Activated CD4-positive, alpha-beta memory T cell treated with anti-CD3 and anti-CD28 coated beads, Interleukin-2, amount 10 ng/mL, durations not matched to agents 7 days and 5 days (primary cell): ENCODE results near the gene SLC38A9. TPM values are rescaled to one million over a fixed set of nuclear protein-coding genes. Genes with fewer than 3 reads are reported as not detected.
"Not testable (repeated sequence)": the region's sequence is repeated elsewhere in the genome, so short reads cannot be mapped to it uniquely, and the experiment has no call there.

ENCODE experiments used
- CTCF ChIA-PET: fragments of 350-600 bp; sonication (Branson Sonifier 250); formaldehyde crosslinking; loops from one replicate; lab custom pipeline; 2021; ENCODE audit warnings: antibody characterized with exemption, inconsistent platforms; lab: Charles Lee
- POLR2A ChIA-PET: fragments of 350-600 bp; sonication (Branson Sonifier 250); formaldehyde crosslinking; loops from one replicate; lab custom pipeline; 2021; ENCODE audit warnings: antibody characterized with exemption; lab: Charles Lee
- DNase-seq: peaks from one replicate; pipeline ENCODE4 v3.0.0-alpha.2; 2020
- H3K27ac Mint-ChIP-seq: one replicate; pipeline ENCODE4 v1.8.0; 2021; ENCODE audit warnings: mild to moderate bottlenecking, mixed read lengths
- H3K27me3 Mint-ChIP-seq: one replicate; pipeline ENCODE4 v1.8.0; 2021; ENCODE audit warnings: mixed read lengths
- H3K36me3 Mint-ChIP-seq: one replicate; pipeline ENCODE4 v1.8.0; 2021; ENCODE audit warnings: low read depth, mixed read lengths
- H3K4me1 Mint-ChIP-seq: one replicate; pipeline ENCODE4 v1.8.0; 2021; ENCODE audit warnings: mixed read lengths
- H3K4me3 Mint-ChIP-seq: one replicate; pipeline ENCODE4 v1.8.0; 2021; ENCODE audit warnings: mild to moderate bottlenecking, mixed read lengths
- H3K9me3 Mint-ChIP-seq: one replicate; pipeline ENCODE4 v1.8.0; 2021; ENCODE audit warnings: mixed read lengths
- total RNA-seq, 2 experiments: library from RNA; stranded (reverse); gene quantifications; one replicate each; pipeline ENCODE4 v1.2.3, GENCODE V29; 2021

The SLC38A9 gene
- total RNA-seq, 2 experiments from 2014 or later: 23.7 to 24.3 TPM

DNA sequence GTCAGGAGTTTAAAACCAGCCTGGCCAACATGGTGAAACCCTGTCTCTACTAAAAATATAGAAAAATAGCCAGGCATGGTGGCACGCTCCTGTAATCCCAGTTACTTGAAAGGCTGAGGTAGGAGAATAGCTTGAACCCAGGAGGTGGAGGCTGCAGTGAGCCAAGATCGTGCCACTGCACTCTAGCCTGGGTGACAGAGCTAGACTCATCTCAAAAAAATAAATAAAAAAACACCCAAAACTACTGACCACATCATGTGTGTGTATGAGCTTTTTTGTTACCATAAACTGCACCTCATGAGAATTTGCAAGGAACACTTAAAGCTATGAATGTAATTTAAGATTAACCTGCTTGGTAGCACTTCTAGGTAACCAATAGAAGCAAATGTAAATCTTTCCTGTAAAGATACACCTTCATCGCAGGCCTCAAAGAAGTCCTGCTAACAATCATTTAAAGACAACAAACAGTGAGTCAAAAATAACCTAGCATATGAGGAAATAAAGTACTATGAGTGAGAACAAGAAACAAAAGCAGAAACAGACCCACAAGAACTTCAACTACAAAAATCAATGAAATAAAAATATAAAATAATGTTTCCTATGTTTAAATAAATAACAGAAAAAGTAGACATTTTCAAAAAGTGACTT lies 13.0 kb downstream of the SLC38A9 start:
- DNase-seq: no peak
- no peak overlapping the region for H3K27ac Mint-ChIP-seq
- POLR2A ChIA-PET: no interaction called here
- H3K4me3 Mint-ChIP-seq: no peak overlapping the region
- peaks cover 16% of the 10 kb centered on the region for H3K4me1 Mint-ChIP-seq
- CTCF ChIA-PET: interaction anchor here (0.9 kb wide), 1 partner anchor 473 kb away, joined by 3 read pairs; no protein-coding TSS in a partner anchor
- H3K27me3 Mint-ChIP-seq: no peaks in the 10 kb centered on the region
- no peaks in the 10 kb centered on the region for H3K9me3 Mint-ChIP-seq
- peaks cover 29% of the 10 kb centered on the region for H3K36me3 Mint-ChIP-seq

DNA sequence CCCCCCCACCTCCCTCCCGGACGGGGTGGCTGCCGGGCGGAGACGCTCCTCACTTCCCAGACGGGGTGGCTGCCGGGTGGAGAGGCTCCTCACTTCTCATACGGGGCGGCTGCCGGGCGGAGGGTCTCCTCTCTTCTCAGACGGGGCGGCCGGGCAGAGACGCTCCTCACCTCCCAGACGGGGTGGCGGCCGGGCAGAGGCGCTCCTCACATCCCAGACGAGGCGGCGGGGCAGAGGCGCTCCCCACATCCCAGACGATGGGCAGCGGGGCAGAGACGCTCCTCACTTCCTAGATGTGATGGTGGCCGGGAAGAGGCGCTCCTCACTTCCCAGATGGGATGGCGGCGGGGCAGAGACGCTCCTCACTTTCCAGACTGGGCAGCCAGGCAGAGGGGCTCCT lies 15.4 kb downstream of the SLC38A9 start:
- Mint-ChIP-seq H3K36me3 (peaks cover 19% of the 10 kb centered on the region), H3K4me1 (peaks cover 15% of the 10 kb centered on the region)
- H3K27ac Mint-ChIP-seq, POLR2A ChIA-PET, H3K4me3 Mint-ChIP-seq, H3K9me3 Mint-ChIP-seq, CTCF ChIA-PET, H3K27me3 Mint-ChIP-seq, DNase-seq: not testable (repeated sequence)

DNA sequence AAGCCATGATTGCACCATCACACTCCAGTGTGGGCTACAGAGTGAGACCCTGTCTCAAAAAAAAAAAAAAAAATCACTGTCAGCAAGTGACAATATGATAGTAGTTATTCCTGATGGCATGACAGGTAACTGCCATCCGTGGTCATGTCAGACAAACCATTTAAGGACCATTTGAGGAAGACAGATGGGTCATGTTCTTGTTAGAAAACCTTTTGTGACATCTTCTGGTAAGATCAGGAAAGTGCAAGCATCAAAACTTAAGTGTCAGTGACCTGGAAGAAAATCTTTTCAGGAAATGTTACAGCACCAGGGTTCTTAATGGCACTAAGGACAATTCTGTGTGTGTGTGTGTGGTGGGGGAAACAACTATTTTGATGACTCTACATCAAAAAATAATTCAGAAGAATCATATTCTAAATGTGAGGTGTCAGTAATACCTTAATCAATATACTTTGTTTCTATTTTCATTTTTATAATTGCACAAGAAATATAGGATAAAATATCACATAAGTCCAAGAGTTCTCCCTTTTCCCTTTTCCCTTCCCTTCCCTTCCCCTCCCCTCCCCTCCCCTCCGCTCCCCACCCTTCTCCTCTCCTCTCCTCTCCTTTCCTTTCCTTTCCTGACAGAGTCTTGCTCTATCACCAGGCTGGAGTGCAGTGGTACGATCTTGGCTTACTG lies 17.8 kb downstream of the SLC38A9 start:
- Mint-ChIP-seq H3K9me3 (no peaks in the 10 kb centered on the region), H3K27ac (no peak overlapping the region), H3K27me3 (no peaks in the 10 kb centered on the region), H3K36me3 (peaks cover 15% of the 10 kb centered on the region), H3K4me3 (no peak overlapping the region), H3K4me1 (peaks cover 6% of the 10 kb centered on the region)
- no peak for DNase-seq
- CTCF ChIA-PET: interaction anchor here (3.2 kb wide), 1 partner anchor 351 kb away, joined by 18 read pairs; no protein-coding TSS in a partner anchor
- POLR2A ChIA-PET: no interaction called here

DNA sequence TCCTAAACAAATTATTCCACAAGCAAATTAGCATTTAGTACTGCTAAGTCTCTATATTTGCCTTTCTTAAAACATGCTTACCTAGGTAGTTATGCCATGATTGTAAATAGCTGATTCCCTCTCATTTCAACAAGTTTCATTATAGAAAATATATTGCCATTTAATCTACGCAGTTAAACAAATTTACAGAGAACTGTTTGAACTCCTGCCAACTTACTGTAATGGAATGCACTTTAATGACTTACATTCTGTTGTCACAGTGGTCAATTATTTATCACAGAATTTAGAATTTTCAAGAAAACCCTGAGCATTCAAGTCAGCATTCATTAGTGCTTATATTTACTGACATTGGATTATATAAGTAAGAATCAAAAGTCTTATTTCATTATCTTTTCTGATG lies 19.6 kb downstream of the SLC38A9 start:
- POLR2A ChIA-PET: interaction anchor here (0.7 kb wide), 1 partner anchor 20 kb away, joined by 3 read pairs; no protein-coding TSS in a partner anchor
- no peak overlapping the region for H3K27ac Mint-ChIP-seq
- H3K9me3 Mint-ChIP-seq: no peaks in the 10 kb centered on the region
- peaks cover 12% of the 10 kb centered on the region for H3K36me3 Mint-ChIP-seq
- H3K4me3 Mint-ChIP-seq: no peak overlapping the region
- CTCF ChIA-PET: interaction anchor here (0.6 to 3.2 kb wide), 18 partner anchors 8 to 521 kb away, joined by 3 to 18 read pairs (median 4); partner anchors contain the start of genes DHX29 and MTREX
- H3K4me1 Mint-ChIP-seq: peaks cover 2% of the 10 kb centered on the region
- no peak for DNase-seq
- H3K27me3 Mint-ChIP-seq: no peaks in the 10 kb centered on the region

DNA sequence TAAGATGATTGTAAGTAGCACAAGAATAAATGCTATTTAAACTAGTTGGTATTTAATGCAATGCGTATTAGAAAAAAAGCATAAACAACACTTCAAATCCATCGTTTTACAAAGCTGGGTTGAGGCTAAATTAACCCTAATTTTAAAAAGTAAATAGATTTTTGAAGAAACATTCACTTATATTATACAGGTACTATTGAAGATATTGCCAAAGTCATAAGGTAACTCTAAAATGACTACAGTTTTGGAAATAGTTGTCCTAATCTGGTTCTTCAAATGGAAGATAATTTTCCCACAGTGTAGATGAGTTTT lies 20.1 kb downstream of the SLC38A9 start:
- no peak overlapping the region for H3K27ac Mint-ChIP-seq
- no peaks in the 10 kb centered on the region for H3K9me3 Mint-ChIP-seq
- ChIA-PET POLR2A (interaction anchor here (0.7 kb wide), 1 partner anchor 21 kb away, joined by 3 read pairs; no protein-coding TSS in a partner anchor), CTCF (interaction anchor here (0.8 to 3.2 kb wide), 16 partner anchors 9 to 520 kb away, joined by 3 to 18 read pairs (median 4); partner anchors contain the start of genes DHX29 and MTREX)
- H3K4me3 Mint-ChIP-seq: no peak overlapping the region
- no peaks in the 10 kb centered on the region for H3K27me3 Mint-ChIP-seq
- H3K4me1 Mint-ChIP-seq: peaks cover 2% of the 10 kb centered on the region
- H3K36me3 Mint-ChIP-seq: peaks cover 8% of the 10 kb centered on the region
- DNase-seq: no peak

DNA sequence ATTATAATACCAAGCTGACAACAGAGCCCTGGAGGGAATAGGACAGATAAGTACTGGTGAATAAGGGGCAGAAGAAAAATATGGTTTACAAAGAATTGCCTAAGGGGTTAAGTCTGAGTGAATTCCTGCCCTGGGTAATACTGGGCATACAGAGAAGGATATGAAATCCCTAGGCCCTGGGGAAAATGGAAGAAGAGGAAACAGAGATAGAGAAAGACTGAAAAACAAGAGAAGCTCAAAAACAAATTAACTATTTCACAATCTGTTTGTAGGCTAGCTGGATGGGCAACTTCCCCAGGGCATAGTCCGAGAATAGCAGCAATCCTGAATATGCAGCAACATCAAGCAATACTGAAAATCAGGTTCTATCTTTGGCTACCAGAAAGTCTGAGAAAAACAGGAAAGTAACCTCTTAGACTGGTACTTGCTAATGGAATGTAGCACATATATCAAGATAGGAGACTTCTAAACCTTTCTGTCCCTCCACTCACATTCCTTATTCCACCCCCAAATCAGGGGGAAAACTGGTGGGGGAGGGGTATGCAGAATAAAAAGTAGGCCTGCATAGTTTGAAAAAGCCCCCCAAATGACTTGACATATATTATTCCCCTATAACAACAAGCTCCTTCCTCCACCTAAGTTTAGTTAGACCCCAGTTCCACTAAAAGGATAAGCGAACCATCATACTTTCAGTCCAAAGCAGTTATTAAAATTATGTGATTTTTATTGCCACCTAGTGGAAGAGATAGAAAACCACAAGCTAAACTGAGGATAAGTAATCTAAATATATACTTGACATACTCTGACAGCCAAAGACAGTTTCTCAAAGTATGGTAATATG lies 20.6 kb downstream of the SLC38A9 start:
- no peak for DNase-seq
- Mint-ChIP-seq H3K4me1 (peaks cover 2% of the 10 kb centered on the region), H3K4me3 (no peak overlapping the region), H3K27ac (no peak overlapping the region), H3K27me3 (no peaks in the 10 kb centered on the region), H3K36me3 (peaks cover 7% of the 10 kb centered on the region), H3K9me3 (no peaks in the 10 kb centered on the region)
- ChIA-PET POLR2A (interaction anchor here (0.7 kb wide), 1 partner anchor 21 kb away, joined by 3 read pairs; no protein-coding TSS in a partner anchor), CTCF (interaction anchor here (0.6 to 3.2 kb wide), 18 partner anchors 9 to 520 kb away, joined by 3 to 18 read pairs (median 4); partner anchors contain the start of genes DHX29 and MTREX)

DNA sequence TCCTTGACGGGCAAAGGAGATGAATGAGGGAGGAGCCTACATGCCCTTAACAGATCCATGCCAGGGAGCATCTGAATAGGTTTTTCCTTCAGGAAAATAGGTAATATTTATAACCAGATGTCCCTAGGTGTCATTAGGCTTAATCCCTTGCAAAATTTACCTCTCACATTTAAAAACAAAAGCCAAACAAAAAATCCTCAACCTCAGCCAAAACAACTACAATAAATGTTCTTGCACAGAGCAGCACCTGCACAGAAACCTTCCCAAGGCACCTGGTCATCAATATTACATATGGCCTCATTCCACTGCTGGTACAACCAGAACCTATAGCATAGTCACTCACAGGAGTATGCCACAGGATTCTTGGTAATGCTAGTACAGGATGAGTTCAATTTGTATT lies 30.1 kb downstream of the SLC38A9 start:
- DNase-seq: no peak
- H3K27me3 Mint-ChIP-seq: no peaks in the 10 kb centered on the region
- H3K4me3 Mint-ChIP-seq: no peak overlapping the region
- H3K9me3 Mint-ChIP-seq: no peaks in the 10 kb centered on the region
- ChIA-PET CTCF (no interaction called here), POLR2A (no interaction called here)
- peaks cover 8% of the 10 kb centered on the region for H3K36me3 Mint-ChIP-seq
- H3K27ac Mint-ChIP-seq: no peak overlapping the region
- H3K4me1 Mint-ChIP-seq: peaks cover 4% of the 10 kb centered on the region

DNA sequence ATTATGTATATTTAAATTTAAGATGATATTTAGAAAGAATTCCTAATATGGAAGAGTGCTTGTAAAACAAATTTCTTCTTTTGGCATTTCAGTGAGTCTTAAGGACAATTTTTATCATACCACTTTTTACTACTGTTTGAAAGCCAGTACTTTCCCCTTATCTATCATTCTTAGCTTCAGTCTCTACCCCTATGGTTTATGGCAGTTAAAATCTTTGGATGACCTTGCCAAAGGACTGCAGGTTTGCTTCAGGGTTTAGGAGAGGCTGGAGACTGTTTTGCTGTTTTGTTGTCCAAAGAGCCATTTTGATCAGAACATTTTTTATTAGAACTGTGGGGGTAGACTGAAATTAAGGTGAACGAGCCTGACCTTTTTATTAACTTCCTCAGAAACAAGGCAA lies 30.8 kb downstream of the SLC38A9 start:
- peaks cover 4% of the 10 kb centered on the region for H3K4me1 Mint-ChIP-seq
- POLR2A ChIA-PET: no interaction called here
- CTCF ChIA-PET: no interaction called here
- H3K27ac Mint-ChIP-seq: no peak overlapping the region
- no peaks in the 10 kb centered on the region for H3K9me3 Mint-ChIP-seq
- DNase-seq: no peak
- H3K36me3 Mint-ChIP-seq: peaks cover 4% of the 10 kb centered on the region
- H3K27me3 Mint-ChIP-seq: no peaks in the 10 kb centered on the region
- no peak overlapping the region for H3K4me3 Mint-ChIP-seq

DNA sequence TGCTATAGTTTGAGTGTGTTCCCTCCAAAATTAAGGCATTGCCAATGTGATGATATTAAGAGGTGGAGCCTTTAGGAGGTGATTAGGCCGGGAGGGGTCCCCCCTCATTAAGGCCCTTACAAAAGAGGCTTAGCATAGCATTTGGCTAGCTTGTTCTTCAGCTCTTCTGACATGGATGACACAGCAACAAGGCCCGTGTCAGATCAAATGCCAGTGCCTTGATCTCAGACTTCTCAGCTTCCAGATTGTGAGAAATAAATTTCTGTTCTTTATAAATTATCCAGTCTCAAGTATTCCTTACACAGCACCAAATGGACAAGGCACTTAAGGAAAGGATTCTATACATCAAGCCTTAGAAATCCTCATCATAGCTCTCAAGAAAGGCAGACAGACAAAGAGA lies 31.8 kb downstream of the SLC38A9 start:
- ChIA-PET POLR2A (no interaction called here), CTCF (interaction anchor here (0.8 kb wide), 1 partner anchor 11 kb away, joined by 3 read pairs; no protein-coding TSS in a partner anchor)
- Mint-ChIP-seq H3K4me1 (peaks cover 5% of the 10 kb centered on the region), H3K4me3 (no peak overlapping the region), H3K27me3 (no peaks in the 10 kb centered on the region), H3K27ac (no peak overlapping the region), H3K9me3 (no peaks in the 10 kb centered on the region), H3K36me3 (no peaks in the 10 kb centered on the region)
- no peak for DNase-seq

DNA sequence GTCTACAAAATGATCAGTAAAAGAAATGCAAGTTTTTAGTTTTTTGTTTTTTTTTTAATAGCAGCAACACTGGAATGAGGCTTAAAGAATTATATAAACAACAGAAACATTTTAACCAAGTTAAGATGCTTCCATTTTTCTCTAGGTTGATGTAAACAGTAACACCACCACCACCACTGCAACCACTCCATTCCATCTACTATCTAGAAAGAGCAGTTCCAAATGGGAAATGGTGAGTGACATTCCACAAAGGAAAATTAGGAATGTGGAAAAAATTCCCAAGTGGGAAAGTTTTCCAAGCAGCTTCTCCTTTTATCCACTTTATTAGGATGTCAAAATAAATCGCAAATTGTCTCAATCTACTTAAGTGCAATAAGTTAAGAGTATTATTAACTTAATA lies 32.6 kb downstream of the SLC38A9 start:
- H3K4me1 Mint-ChIP-seq: peaks cover 9% of the 10 kb centered on the region
- H3K36me3 Mint-ChIP-seq: no peaks in the 10 kb centered on the region
- H3K27me3 Mint-ChIP-seq: no peaks in the 10 kb centered on the region
- no peaks in the 10 kb centered on the region for H3K9me3 Mint-ChIP-seq
- no peak overlapping the region for H3K27ac Mint-ChIP-seq
- ChIA-PET CTCF (no interaction called here), POLR2A (no interaction called here)
- H3K4me3 Mint-ChIP-seq: no peak overlapping the region
- no peak for DNase-seq

DNA sequence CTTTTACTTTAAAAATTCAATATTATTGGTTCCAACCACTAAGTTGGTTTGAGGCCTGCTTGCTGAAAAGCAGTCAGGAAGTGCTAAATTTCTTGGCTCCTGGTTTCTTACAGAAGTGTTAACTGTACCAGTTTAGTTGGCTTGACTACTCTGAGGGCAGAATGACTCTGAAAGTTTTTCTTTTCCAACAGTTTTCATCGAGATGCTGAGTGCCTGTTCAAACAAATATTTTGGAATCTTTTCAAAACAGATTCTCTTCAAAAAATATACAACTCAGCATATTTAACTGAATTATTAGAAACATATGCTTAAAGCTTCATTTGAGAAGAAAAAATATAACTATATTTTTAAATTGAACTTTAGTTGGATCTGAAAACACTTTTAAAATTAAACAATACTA lies 37.0 kb downstream of the SLC38A9 start:
- no peak for DNase-seq
- Mint-ChIP-seq H3K27ac (no peak overlapping the region), H3K4me3 (no peak overlapping the region), H3K27me3 (no peaks in the 10 kb centered on the region), H3K9me3 (no peaks in the 10 kb centered on the region), H3K4me1 (peaks cover 9% of the 10 kb centered on the region), H3K36me3 (peaks cover 4% of the 10 kb centered on the region)
- ChIA-PET POLR2A (no interaction called here), CTCF (no interaction called here)

DNA sequence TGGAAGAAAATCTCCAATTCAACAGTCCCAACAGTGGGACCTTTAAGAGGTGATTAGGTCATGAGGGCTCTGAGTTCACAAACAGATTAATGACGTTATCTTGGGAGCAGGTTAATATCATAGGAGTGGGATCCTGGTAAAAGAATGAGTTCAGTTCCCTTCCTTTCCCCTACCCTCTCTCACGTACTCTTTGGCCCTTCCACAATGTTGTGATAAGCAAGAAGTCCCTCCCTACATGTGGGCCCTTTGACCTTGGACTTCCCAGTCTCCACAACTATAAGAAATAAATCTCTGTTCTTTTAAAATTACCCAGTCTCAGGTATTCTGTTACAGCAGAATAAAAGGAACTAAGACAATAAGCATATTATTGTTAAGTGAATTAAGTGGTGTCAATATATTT lies 37.8 kb downstream of the SLC38A9 start:
- no peak for DNase-seq
- Mint-ChIP-seq H3K4me1 (peaks cover 9% of the 10 kb centered on the region), H3K27me3 (no peaks in the 10 kb centered on the region), H3K9me3 (no peaks in the 10 kb centered on the region), H3K27ac (no peak overlapping the region), H3K4me3 (no peak overlapping the region), H3K36me3 (peaks cover 4% of the 10 kb centered on the region)
- ChIA-PET POLR2A (no interaction called here), CTCF (no interaction called here)

DNA sequence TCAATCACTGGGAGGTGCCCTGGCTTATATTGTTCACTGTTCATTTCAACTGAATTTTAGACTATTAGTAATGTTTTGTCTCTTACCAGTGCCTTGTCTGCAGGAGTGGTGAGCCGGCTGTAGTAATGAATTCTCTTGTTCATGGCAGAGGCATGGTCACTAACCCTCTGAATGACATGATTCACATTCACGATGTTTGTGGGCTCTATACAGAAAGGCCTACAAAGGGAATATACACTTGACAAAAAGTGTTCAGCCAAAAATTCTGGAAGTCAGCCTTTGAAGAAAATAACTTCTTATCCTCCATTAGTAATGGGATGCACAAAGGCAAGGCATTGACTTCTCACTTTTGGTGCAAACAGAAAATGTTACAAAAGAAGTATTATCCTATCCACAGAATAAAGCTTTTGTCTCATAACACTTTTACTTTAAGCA lies 39.6 kb downstream of the SLC38A9 start:
- CTCF ChIA-PET: no interaction called here
- H3K36me3 Mint-ChIP-seq: peaks cover 4% of the 10 kb centered on the region

More for the DNA sequence above, 39.6 kb downstream of the SLC38A9 start:
- POLR2A ChIA-PET: no interaction called here
- H3K4me3 Mint-ChIP-seq: no peak overlapping the region
- peaks cover 5% of the 10 kb centered on the region for H3K4me1 Mint-ChIP-seq
- no peaks in the 10 kb centered on the region for H3K9me3 Mint-ChIP-seq
- no peaks in the 10 kb centered on the region for H3K27me3 Mint-ChIP-seq
- H3K27ac Mint-ChIP-seq: no peak overlapping the region
- no peak for DNase-seq
